Neuron (in vitro differentiated cells): ENCODE measurements around the gene PEMT.
"Not testable (repeated sequence)": the region's sequence is repeated elsewhere in the genome, so short reads cannot be mapped to it uniquely, and the experiment has no call there.

ENCODE experiments used
- H2AFZ ChIP-seq: one replicate; pipeline ENCODE4 v1.6.1; 2013; ENCODE audit warnings: low read depth, mild to moderate bottlenecking, inconsistent platforms, low read length, moderate library complexity
- H3K27me3 ChIP-seq: one replicate; pipeline ENCODE4 v1.6.1; 2013; ENCODE audit warnings: low read length; ENCODE audit not compliant: insufficient read depth
- H3K36me3 ChIP-seq: one replicate; pipeline ENCODE4 v1.6.1; 2013; ENCODE audit warnings: low read length; ENCODE audit not compliant: insufficient read depth
- H3K4me1 ChIP-seq: one replicate; pipeline ENCODE4 v1.6.1; 2013; ENCODE audit warnings: low read length; ENCODE audit not compliant: insufficient read depth
- H3K4me3 ChIP-seq: 2 replicates; pipeline ENCODE4 v1.5.1; 2013; ENCODE audit warnings: mild to moderate bottlenecking, low read length, moderate library complexity
- H3K9me3 ChIP-seq: one replicate; pipeline ENCODE4 v1.6.1; 2013; ENCODE audit warnings: low read length

PEMT gene

GRCh38 chr17:17591355-17592298 is at the start of gene PEMT:
TSS of gene PEMT (minus strand) at chr17:17591708. CDS start at chr17:17591626, 82 bp downstream.
- H3K27me3 ChIP-seq: no peaks in the 10 kb centered on the region
- H3K9me3 ChIP-seq: no peaks in the 10 kb centered on the region
- H3K4me1 ChIP-seq: peaks cover 18% of the 10 kb centered on the region
- H3K36me3 ChIP-seq: no peaks in the 10 kb centered on the region
- peak within 1 kb of the TSS; percentile 78 for H2AFZ ChIP-seq
- H3K4me3 ChIP-seq: peak within 1 kb of the TSS; percentile 71

- H3K36me3 ChIP-seq, H3K27me3 ChIP-seq, H3K4me3 ChIP-seq, H3K4me1 ChIP-seq, H2AFZ ChIP-seq, H3K9me3 ChIP-seq: not testable (repeated sequence)
Observed at GRCh38 chr17:17639661-17640270, 48.3 kb upstream of the PEMT start.

GRCh38 chr17:17638467-17638866 is 47.0 kb upstream of the PEMT start:
- no peaks in the 10 kb centered on the region for H3K9me3 ChIP-seq
- no peaks in the 10 kb centered on the region for H3K36me3 ChIP-seq
- no peak overlapping the region for H3K4me3 ChIP-seq
- no peak overlapping the region for H2AFZ ChIP-seq
- no peaks in the 10 kb centered on the region for H3K27me3 ChIP-seq
- H3K4me1 ChIP-seq: no peaks in the 10 kb centered on the region

GRCh38 chr17:17636272-17636885 is 44.9 kb upstream of the PEMT start:
- H2AFZ ChIP-seq: no peak overlapping the region
- H3K27me3 ChIP-seq: no peaks in the 10 kb centered on the region
- no peaks in the 10 kb centered on the region for H3K9me3 ChIP-seq
- no peak overlapping the region for H3K4me3 ChIP-seq
- no peaks in the 10 kb centered on the region for H3K36me3 ChIP-seq
- H3K4me1 ChIP-seq: no peaks in the 10 kb centered on the region

- H3K4me1 ChIP-seq, H3K27me3 ChIP-seq, H3K36me3 ChIP-seq: not testable (repeated sequence)
Observed at GRCh38 chr17:17635537-17636271, 44.2 kb upstream of the PEMT start.

GRCh38 chr17:17635126-17635525 is 43.6 kb upstream of the PEMT start:
- Histone ChIP-seq H3K36me3 (no peaks in the 10 kb centered on the region), H2AFZ (no peak overlapping the region), H3K4me1 (no peaks in the 10 kb centered on the region), H3K9me3 (no peaks in the 10 kb centered on the region), H3K27me3 (no peaks in the 10 kb centered on the region), H3K4me3 (no peak overlapping the region)

More at GRCh38 chr17:17635537-17636271, 44.2 kb upstream of the PEMT start:
- not testable (repeated sequence) for H3K9me3 ChIP-seq, H3K4me3 ChIP-seq, H2AFZ ChIP-seq

GRCh38 chr17:17633310-17633709 is 41.8 kb upstream of the PEMT start:
- H2AFZ ChIP-seq: no peak overlapping the region
- no peaks in the 10 kb centered on the region for H3K9me3 ChIP-seq
- H3K27me3 ChIP-seq: no peaks in the 10 kb centered on the region
- H3K4me1 ChIP-seq: no peaks in the 10 kb centered on the region
- no peak overlapping the region for H3K4me3 ChIP-seq
- no peaks in the 10 kb centered on the region for H3K36me3 ChIP-seq

GRCh38 chr17:17632690-17633089 is 41.2 kb upstream of the PEMT start:
- not testable (repeated sequence) for H3K9me3 ChIP-seq, H2AFZ ChIP-seq, H3K36me3 ChIP-seq, H3K27me3 ChIP-seq, H3K4me3 ChIP-seq, H3K4me1 ChIP-seq

- H3K9me3 ChIP-seq: no peaks in the 10 kb centered on the region
- H3K36me3 ChIP-seq: no peaks in the 10 kb centered on the region
- no peak overlapping the region for H3K4me3 ChIP-seq
- no peak overlapping the region for H2AFZ ChIP-seq
- H3K4me1 ChIP-seq: peaks cover 9% of the 10 kb centered on the region
- peaks cover 7% of the 10 kb centered on the region for H3K27me3 ChIP-seq
Observed at GRCh38 chr17:17628388-17629008, 37.0 kb upstream of the PEMT start.

GRCh38 chr17:17626840-17627239 is 35.3 kb upstream of the PEMT start:
- Histone ChIP-seq H3K27me3 (peaks cover 7% of the 10 kb centered on the region), H2AFZ (no peak overlapping the region), H3K4me3 (no peak overlapping the region), H3K36me3 (no peaks in the 10 kb centered on the region), H3K9me3 (no peaks in the 10 kb centered on the region), H3K4me1 (peaks cover 9% of the 10 kb centered on the region)

- Histone ChIP-seq H3K27me3 (peaks cover 9% of the 10 kb centered on the region), H3K36me3 (no peaks in the 10 kb centered on the region), H2AFZ (no peak overlapping the region), H3K4me1 (peaks cover 9% of the 10 kb centered on the region), H3K9me3 (no peaks in the 10 kb centered on the region), H3K4me3 (peak overlapping the region; percentile 11)
Observed at GRCh38 chr17:17626151-17626805, 34.8 kb upstream of the PEMT start.

GRCh38 chr17:17624741-17625140 is 33.2 kb upstream of the PEMT start:
- no peak overlapping the region for H3K4me3 ChIP-seq
- peaks cover 9% of the 10 kb centered on the region for H3K4me1 ChIP-seq
- no peak overlapping the region for H2AFZ ChIP-seq
- H3K36me3 ChIP-seq: no peaks in the 10 kb centered on the region
- peaks cover 10% of the 10 kb centered on the region for H3K27me3 ChIP-seq
- no peaks in the 10 kb centered on the region for H3K9me3 ChIP-seq
